NCI-H1436 treated with DMSO at 0.1 percent for 48 hours (cell line): ENCODE measurements around the gene COLEC11.
"Not testable (repeated sequence)": the region's sequence is repeated elsewhere in the genome, so short reads cannot be mapped to it uniquely, and the experiment has no call there.

Source experiments
- DNase-seq: peaks from one replicate; lab custom pipeline; 2025; lab: John Stamatoyannopoulos, UW

Gene COLEC11

GRCh38 chr2:3606028-3606369 is 11.1 kb downstream of the COLEC11 start:
- no peak for DNase-seq

GRCh38 chr2:3606370-3607201 is 11.7 kb downstream of the COLEC11 start:
- DNase-seq: no peak

GRCh38 chr2:3608373-3609278 is 13.7 kb downstream of the COLEC11 start:
- DNase-seq: no peak

GRCh38 chr2:3609279-3609673 is 14.4 kb downstream of the COLEC11 start:
- peak; percentile 78 for DNase-seq

- DNase-seq: no peak
Measured at GRCh38 chr2:3610415-3610814, 15.5 kb downstream of the COLEC11 start.

- DNase-seq: no peak
Measured at GRCh38 chr2:3610881-3611505, 16.1 kb downstream of the COLEC11 start.

GRCh38 chr2:3611589-3611988 is 16.7 kb downstream of the COLEC11 start:
- DNase-seq: no peak

- no peak for DNase-seq
Measured at GRCh38 chr2:3612639-3613523, 18.0 kb downstream of the COLEC11 start.

- no peak for DNase-seq
Measured at GRCh38 chr2:3613524-3613905, 18.6 kb downstream of the COLEC11 start.

GRCh38 chr2:3614743-3615142 is 19.8 kb downstream of the COLEC11 start:
- not testable (repeated sequence) for DNase-seq

GRCh38 chr2:3615541-3616200 is 20.8 kb downstream of the COLEC11 start:
- DNase-seq: not testable (repeated sequence)

- not testable (repeated sequence) for DNase-seq
Measured at GRCh38 chr2:3616435-3617197, 21.7 kb downstream of the COLEC11 start.

GRCh38 chr2:3617198-3617890 is 22.4 kb downstream of the COLEC11 start:
- no peak for DNase-seq

GRCh38 chr2:3618367-3618766 is 23.5 kb downstream of the COLEC11 start:
- DNase-seq: no peak

GRCh38 chr2:3619033-3619432 is 24.1 kb downstream of the COLEC11 start:
- no peak for DNase-seq

GRCh38 chr2:3619661-3620060 is 24.7 kb downstream of the COLEC11 start:
- DNase-seq: not testable (repeated sequence)

- no peak for DNase-seq
Measured at GRCh38 chr2:3620834-3621233, 25.9 kb downstream of the COLEC11 start.

GRCh38 chr2:3622967-3623366 is 28.1 kb downstream of the COLEC11 start:
- DNase-seq: no peak

- no peak for DNase-seq
Measured at GRCh38 chr2:3624059-3624794, 29.3 kb downstream of the COLEC11 start.
